Activated CD4-positive, alpha-beta T cell treated with anti-CD3 and anti-CD28 coated beads, Interleukin-2, amount 50 U/mL, for 24 hours (primary cell): ENCODE measurements around the gene NCOA7.

ENCODE experiments used
- DNase-seq, 2 donors: peaks; one replicate each; pipeline ENCODE4 v3.0.0-alpha.2; 2020; ENCODE audit warnings: low read depth in 1 of 2, low spot score in 1 of 2

NCOA7 gene

GRCh38 chr6:125810445-125810844, 19.7 kb downstream of the NCOA7 start:
- DNase-seq: no peak

- no peak for DNase-seq
These were observed 20.5 kb downstream of the NCOA7 start for GRCh38 chr6:125811259-125811658.

GRCh38 chr6:125812394-125813292, 21.9 kb downstream of the NCOA7 start:
- DNase-seq: no peak

- no peak for DNase-seq
These were observed 23.7 kb downstream of the NCOA7 start for GRCh38 chr6:125814481-125814880.

GRCh38 chr6:125815080-125815910, 24.5 kb downstream of the NCOA7 start:
- DNase-seq: no peak

- DNase-seq: no peak
These were observed 26.1 kb downstream of the NCOA7 start for GRCh38 chr6:125816828-125817280.

GRCh38 chr6:125818225-125818657, 27.5 kb downstream of the NCOA7 start:
- no peak for DNase-seq

- no peak for DNase-seq
These were observed 28.1 kb downstream of the NCOA7 start for GRCh38 chr6:125818772-125819260.

GRCh38 chr6:125819535-125820326, 29.0 kb downstream of the NCOA7 start:
- no peak for DNase-seq

GRCh38 chr6:125821825-125822281, 31.1 kb downstream of the NCOA7 start:
- DNase-seq: no peak

- no peak for DNase-seq
These were observed 32.4 kb downstream of the NCOA7 start for GRCh38 chr6:125823180-125823579.

GRCh38 chr6:125824946-125825771, 34.4 kb downstream of the NCOA7 start:
- no peak for DNase-seq

GRCh38 chr6:125826695-125827463, 36.1 kb downstream of the NCOA7 start:
- DNase-seq: no peak

GRCh38 chr6:125827788-125828320, 37.1 kb downstream of the NCOA7 start:
- no peak for DNase-seq

- no peak for DNase-seq
These were observed 37.8 kb downstream of the NCOA7 start for GRCh38 chr6:125828476-125829039.

GRCh38 chr6:125829433-125829832, 38.7 kb downstream of the NCOA7 start:
- DNase-seq: no peak

- DNase-seq: no peak
These were observed 40.9 kb downstream of the NCOA7 start for GRCh38 chr6:125831659-125832058.

- DNase-seq: no peak
These were observed 41.8 kb downstream of the NCOA7 start for GRCh38 chr6:125832391-125833117.
